Activated naive CD4-positive, alpha-beta T cell treated with anti-CD3 and anti-CD28 coated beads, Interleukin-2, amount 50 U/mL, for 72 hours (primary cell): ENCODE measurements around the gene SPATA31C2. TPM values are rescaled to one million over a fixed set of nuclear protein-coding genes. Genes with fewer than 3 reads are reported as not detected.
"Not testable (repeated sequence)": the region's sequence is repeated elsewhere in the genome, so short reads cannot be mapped to it uniquely, and the experiment has no call there.

Experiments used
- ATAC-seq, 2 donors: fragments of 150-1000 bp; cut with Tn5 transposase; 2 replicates each; pipeline ENCODE4 v1.10.0; 2021; ENCODE audit warnings: mild to moderate bottlenecking in 2 of 2, moderate library complexity in 2 of 2
- DNase-seq, 2 donors: peaks; one replicate each; pipeline ENCODE4 v3.0.0; 2021 to 2022; ENCODE audit warnings: low spot score in 2 of 2
- H3K27ac Mint-ChIP-seq, 2 donors: one replicate each; pipeline ENCODE4 v1.8.0; 2022; ENCODE audit warnings: mild to moderate bottlenecking in 2 of 2, mixed read lengths in 2 of 2
- H3K36me3 Mint-ChIP-seq, 2 donors: one replicate each; pipeline ENCODE4 v1.8.0; 2022; ENCODE audit warnings: mixed read lengths in 2 of 2
- H3K9me3 Mint-ChIP-seq, 2 donors: one replicate each; pipeline ENCODE4 v1.8.0; 2022; ENCODE audit warnings: mixed read lengths in 2 of 2
- total RNA-seq, 2 donors: library from RNA; stranded (reverse); gene quantifications; one replicate each; pipeline ENCODE4 v1.2.3, GENCODE V29; 2022

SPATA31C2 gene
- total RNA-seq, 2 donors from 2014 or later, result not detected

DNA sequence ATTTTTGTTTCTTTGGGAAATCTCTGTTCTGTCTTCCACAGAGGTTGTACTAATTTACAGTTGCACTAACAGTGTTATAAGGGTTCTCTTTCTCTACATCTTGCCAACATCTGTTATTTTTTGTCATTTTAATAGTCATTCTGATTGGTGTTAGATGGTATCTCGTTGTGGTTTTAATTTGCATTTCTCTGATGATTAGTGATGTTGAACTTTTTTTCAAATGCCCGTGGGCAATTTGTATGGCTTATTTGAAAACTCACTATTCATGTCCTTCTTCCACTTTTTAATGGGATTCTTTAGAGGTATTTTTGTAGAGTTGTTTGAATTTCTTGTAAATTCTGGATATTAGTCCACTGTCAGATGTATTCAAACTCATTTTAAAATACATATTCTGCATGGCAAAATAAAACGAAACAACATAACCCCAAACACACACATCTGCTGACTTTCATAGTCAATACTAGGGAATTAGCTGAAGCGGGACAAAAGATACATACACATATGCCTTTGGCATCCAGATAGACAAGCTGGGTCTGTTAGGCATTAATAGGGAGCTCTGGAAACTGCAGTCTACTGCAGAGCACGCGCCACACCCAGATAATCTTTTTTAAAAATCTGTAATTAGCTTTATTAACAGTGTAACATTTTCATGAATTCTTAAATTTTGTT lies 5.8 kb upstream of the SPATA31C2 start:
- ATAC-seq (no peak), DNase-seq (no peak)
- Mint-ChIP-seq H3K9me3 (no peaks in the 10 kb centered on the region), H3K36me3 (peaks cover 0 to 4% of the 10 kb centered on the region in 2 donors), H3K27ac (no peak overlapping the region)

DNA sequence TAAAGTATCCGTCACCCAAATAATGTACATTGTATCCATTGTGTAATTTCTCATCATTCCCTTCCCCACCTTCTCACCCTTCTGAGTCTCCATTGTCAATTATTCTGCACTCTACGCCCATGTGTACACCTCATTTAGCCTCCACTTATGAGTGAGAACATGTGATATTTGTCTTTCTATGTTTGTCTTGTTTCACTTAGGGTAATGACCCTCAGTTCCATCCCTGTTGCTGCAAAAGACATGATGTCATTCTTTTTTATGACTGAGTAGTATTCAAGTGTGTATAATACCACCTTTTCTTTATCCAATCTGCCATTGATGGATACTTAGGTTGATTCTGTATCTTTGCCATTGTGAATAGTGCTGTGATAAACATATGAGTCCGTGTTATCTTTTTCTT lies 4.9 kb upstream of the SPATA31C2 start:
- H3K27ac Mint-ChIP-seq, result no peak overlapping the region
- no peaks in the 10 kb centered on the region for H3K9me3 Mint-ChIP-seq
- no peak for DNase-seq
- peaks cover 0 to 4% of the 10 kb centered on the region in 2 donors for H3K36me3 Mint-ChIP-seq
- no peak for ATAC-seq

DNA sequence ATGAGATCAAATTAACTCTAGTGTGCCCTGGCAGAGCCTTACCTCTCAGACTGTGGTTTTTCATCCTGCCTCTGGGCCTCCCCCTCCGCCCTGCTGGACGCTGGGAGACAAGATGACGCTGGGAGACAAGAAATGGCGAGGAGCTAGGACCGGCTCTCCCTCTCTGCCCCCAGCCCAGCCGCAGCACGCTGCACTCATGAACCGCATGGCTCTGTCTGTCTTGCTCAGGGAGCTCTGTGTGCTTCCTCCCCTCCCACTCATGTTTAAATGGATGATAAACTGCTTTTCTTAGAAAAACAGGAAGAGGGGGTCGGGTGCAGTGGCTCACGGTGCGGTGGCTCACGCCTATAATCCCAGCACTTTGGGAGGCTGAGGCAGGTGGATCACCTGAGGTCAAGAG lies 4.7 kb downstream of the SPATA31C2 start:
- DNase-seq, H3K9me3 Mint-ChIP-seq, H3K27ac Mint-ChIP-seq, H3K36me3 Mint-ChIP-seq: not testable (repeated sequence)
- ATAC-seq, result peak in 1 of 2 donors; percentile 61

DNA sequence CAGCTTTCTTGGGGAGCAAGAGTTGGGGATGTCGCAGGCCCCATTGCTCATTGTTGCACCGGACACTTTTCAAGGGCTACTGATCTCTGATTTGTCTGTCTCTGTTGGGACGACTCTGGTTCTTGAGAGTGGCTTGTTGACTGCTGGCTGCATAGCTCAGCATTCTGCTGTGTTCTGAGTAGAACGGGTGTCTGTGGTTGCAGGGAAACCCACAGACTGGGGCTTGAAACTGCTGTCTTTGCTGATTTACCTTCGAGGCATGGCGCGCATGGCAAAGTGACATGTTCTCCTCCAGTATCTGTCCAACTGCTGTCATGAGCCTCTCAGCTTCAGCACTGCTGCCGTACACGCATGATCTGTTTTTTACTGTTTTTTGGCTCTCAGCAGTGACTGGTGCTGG lies 8.7 kb downstream of the SPATA31C2 start:
- H3K36me3 Mint-ChIP-seq, H3K27ac Mint-ChIP-seq, DNase-seq, H3K9me3 Mint-ChIP-seq, ATAC-seq: not testable (repeated sequence)

DNA sequence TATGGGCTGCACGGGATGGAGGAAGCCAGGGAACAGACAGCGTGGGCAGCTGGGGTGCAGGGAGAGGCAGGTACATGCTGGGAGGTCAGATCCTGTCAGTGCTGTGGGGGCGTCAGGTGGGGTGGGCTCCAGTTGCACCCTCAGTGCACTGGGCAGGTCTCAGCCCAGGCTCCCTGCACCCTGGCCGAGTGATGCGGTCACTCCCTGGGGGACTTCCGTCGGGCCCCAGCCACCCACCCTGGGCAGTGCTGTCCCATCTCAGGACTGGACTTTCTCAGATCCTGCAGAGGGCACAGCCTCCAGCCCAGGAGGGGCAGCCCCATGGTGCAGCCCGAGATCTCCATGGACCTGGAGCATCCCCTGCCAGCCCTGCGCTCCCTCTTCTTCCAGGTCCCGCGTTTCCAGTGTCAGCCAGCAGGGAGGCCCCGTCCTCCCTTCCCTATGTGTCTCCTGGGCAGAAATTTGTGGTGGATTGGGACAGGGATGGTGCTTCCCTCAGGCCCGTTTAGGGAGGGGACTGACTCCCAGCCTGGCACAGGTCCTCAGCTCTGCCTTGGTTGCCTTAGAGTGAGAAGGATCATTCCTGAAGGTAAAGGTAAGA lies 10.5 kb downstream of the SPATA31C2 start:
- not testable (repeated sequence) for H3K36me3 Mint-ChIP-seq, H3K9me3 Mint-ChIP-seq, ATAC-seq, H3K27ac Mint-ChIP-seq, DNase-seq

DNA sequence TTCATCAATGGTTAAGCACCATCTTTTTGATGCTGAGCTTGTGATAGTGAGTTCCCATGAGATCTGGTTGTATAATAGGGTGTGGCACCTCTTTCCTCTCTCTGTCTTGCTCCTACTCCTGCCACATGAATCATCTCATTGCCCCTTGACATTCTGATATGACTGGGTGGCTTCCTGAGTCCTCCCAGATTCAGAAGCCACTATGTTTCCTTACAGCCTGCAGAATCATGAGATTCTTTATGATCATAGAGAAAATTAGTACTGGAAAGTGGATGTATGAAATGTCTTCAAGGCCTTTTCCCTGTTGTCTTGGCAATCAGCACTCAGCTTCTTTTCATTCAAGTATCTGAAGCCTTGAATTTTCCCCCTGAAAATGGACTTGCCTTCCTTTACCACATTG lies 14.9 kb downstream of the SPATA31C2 start:
- H3K9me3 Mint-ChIP-seq, DNase-seq, ATAC-seq, H3K36me3 Mint-ChIP-seq, H3K27ac Mint-ChIP-seq: not testable (repeated sequence)

DNA sequence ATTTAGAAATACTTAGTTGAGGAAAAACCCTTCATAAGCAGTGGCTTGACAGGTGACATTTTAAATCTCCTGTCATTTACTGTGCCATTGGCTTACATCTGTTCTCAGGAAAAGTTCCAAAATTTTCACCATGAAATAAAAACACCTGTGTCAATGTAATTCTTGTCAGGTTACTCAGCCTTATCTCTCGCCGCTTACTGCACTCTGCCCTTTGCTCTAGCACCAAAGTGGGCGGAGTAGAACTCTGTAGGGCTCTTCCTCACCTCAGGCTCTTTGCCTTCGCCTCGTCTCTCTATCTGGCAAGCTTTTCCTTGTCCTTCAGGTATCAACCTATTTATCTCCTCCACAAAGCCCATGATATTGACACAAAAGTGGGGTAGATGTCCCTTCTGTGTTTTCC lies 20.2 kb downstream of the SPATA31C2 start:
- ATAC-seq, H3K36me3 Mint-ChIP-seq, H3K9me3 Mint-ChIP-seq, DNase-seq, H3K27ac Mint-ChIP-seq: not testable (repeated sequence)

DNA sequence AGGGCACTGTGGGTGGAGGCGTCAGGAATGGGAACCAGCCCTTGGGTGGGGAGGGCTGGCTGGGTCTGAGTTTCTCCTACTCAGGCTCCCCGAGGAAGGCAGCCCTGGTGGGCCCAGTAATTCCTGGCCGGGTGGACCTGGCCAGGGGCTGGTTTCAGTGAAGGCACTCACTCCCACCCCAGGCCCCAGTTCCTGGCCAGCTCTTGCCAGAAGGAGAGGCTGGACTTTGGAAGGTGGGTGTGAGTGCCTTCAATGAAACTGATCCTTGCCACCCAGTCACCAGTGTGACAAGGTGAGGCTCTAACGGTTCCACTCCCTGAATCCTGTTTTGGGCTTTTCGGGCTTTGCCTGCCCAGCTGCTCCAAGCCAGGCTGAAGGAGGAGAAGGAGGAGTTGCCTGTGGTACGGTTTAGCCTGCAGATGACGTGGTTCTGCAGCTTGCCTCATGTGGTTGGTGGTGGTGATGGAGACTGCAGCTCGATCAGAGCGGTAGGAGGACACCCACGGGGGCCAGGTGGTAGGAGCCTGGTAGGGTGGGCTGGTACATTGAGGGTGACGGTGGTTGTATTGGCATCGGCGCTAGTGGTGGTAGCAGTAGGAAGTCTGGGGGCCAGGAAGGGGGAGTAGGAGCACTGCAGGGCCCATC lies 23.2 kb downstream of the SPATA31C2 start:
- H3K27ac Mint-ChIP-seq, DNase-seq, H3K36me3 Mint-ChIP-seq, ATAC-seq, H3K9me3 Mint-ChIP-seq: not testable (repeated sequence)

DNA sequence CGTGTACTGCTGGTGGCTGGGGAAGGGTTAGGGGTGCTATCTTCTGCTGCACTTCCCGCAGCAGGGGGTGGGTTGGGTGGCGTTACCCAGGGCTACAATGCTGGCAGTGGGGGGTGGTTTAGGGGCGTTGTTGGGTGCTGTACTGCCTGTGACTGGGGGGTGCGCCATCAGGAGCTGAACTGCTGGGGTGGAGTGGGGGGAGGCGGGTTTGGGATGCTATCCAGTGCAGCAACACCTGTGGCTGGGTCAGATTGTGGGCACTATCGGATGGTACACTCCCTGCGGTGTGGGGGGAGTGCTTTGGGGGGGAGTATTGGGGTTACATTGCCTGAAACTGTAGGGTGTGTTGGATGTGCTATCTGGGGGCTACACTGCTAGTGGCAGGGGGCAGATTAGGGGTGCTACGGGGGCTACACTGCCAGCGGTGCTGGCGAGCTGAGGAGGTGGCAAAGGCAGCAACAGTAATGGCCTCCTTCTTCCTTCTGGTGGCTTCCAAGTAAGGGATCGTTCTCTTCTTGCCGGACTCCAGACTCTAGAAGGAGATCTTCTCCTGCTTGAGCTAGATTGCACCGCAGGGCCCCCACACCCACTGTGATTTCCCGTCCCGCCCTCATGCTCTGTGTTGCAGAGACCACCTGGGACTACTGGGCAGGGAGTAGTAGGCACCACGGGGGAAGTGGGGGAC lies 23.9 kb downstream of the SPATA31C2 start:
- not testable (repeated sequence) for H3K36me3 Mint-ChIP-seq, H3K9me3 Mint-ChIP-seq, H3K27ac Mint-ChIP-seq, ATAC-seq, DNase-seq

DNA sequence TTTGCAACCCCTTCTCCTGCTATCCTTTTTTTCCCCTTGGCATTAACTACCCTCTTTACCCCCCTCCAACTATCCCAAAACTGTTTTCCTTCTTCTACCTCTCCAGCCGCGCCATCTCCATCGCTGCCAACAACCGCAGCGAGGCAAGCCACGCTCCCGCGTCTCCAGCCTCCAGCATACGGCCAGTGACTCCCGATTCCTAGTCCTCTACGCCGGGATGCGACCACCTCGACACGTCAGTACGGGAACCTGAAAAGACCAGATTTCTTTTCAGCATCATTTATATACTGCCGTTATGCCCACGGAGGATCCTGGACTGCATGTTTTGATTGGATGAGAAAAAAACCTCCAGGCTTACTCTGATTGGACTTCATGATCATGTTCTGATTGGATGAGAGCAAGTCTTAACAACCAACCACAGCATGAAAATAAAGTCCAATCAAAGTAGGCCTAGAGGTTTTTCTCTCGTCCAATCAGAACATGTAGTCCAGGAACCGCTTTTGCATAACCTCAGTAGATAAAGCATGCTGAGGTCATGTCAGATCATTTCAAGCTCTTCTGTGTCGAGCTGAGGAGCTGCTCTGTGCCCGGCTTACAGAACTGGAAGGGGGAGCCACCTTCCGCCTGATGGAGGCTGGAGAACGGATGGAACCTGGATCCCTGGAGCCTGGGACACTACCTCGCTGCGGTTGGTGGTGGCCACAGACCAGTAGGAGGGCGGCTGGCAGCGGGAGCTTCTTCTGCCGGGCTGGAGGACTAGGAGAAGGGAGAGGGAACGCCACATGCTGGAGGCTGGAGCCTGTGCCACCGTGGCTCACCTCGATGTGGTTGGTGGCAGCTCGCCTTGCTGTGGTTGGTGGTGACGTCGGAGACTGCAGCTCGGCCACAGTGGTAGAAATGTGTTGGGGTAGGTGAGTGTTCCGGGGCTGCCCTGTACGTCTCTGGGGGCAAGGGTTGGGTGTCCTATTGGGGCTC lies 24.8 kb downstream of the SPATA31C2 start:
- not testable (repeated sequence) for ATAC-seq, H3K36me3 Mint-ChIP-seq

DNA sequence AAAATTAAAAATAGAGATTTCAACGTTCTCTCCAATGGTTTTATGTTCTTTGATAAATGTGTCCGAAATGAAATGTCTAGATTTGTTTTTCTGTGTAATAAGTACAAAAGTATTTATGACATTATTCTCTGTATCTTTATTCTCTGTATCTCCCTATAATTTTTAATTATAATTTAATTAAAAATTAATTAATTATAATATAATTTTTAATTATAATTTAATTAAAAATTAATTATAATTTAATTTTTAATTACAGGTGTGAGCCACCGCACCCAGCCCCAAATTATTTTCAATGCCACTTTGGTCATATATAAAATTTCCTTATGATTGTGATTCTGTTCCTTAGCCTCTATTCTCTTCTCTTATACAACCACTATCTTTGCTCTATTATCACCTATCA lies 28.2 kb downstream of the SPATA31C2 start:
- no peaks in the 10 kb centered on the region for H3K36me3 Mint-ChIP-seq
- no peak for ATAC-seq
- H3K9me3 Mint-ChIP-seq, result peaks cover 0 to 4% of the 10 kb centered on the region in 2 donors
- DNase-seq, result no peak
- no peak overlapping the region for H3K27ac Mint-ChIP-seq

More for the DNA sequence above, 24.8 kb downstream of the SPATA31C2 start:
- not testable (repeated sequence) for H3K9me3 Mint-ChIP-seq, H3K27ac Mint-ChIP-seq, DNase-seq

DNA sequence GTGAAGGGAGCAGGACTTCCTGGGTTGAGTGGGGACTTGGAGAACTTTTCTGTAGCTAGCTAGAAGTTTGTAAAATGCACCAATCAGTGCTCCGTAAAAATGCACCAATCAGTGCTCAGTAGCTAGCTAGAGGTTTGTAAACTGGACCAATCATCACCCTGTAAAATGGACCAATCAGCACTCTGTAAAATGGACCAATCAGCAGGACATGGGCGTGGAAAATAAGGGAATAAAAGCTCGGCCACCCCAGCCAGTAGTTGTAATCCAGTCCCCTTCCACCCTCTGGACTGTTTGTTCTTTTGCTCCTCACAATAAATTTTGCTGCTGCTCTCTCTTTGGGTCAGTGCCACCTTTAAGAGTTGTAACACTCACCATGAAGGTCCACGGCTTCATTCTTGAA lies 29.5 kb downstream of the SPATA31C2 start:
- peak in 1 of 2 donors; percentile 13 for ATAC-seq
- DNase-seq, result no peak
- no peaks in the 10 kb centered on the region for H3K36me3 Mint-ChIP-seq
- H3K9me3 Mint-ChIP-seq, result peaks cover 0 to 4% of the 10 kb centered on the region in 2 donors
- H3K27ac Mint-ChIP-seq, result no peak overlapping the region

DNA sequence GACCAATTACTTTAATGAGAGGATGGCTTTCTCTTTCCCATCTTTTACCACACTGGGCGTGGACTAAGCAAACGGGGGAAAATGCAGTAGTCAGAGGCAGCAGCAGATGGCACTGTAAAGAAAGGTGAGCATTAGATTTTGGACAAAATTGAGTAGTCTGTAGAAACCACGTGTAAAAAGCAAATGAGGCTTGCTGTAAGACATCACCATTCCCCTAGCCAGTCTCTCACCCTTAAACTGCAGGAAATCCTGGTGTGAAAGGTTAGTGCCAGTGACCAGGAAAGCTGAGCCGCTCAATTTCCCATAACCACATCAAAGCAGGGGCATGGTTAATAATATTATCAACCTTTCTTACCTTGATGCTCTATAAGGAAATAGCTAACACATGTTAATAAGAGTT lies 31.8 kb downstream of the SPATA31C2 start:
- no peak for DNase-seq
- peak in 1 of 2 donors; percentile 41 for ATAC-seq
- Mint-ChIP-seq H3K27ac (no peak overlapping the region), H3K9me3 (peaks cover 0 to 4% of the 10 kb centered on the region in 2 donors), H3K36me3 (no peaks in the 10 kb centered on the region)

DNA sequence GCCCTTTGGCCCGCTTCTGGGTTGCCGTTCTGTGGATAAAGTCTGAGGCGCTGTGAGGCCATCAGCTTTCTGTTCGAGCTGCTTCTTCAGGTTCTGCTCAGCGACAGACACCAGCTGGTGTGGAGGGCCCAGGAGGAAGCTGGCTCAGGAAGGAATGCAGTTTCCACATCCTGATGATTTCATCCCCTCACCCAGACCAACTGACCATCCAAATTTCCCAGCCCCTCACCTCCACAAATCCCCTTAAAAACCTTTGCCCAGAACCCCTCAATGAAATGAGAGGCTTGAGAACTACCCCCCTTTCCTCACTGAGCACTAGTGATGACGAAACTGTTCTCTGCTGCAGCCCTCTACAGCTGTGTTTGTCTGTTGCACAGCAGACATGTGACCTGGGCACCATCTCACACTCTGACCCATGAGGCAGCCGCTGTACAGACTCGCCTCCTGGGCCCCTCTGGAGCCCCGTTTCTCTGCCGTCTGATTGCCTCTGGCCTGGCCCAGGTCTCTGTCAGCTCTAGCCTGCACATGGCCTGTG lies 45.4 kb downstream of the SPATA31C2 start:
- no peak for DNase-seq
- no peak for ATAC-seq
- Mint-ChIP-seq H3K36me3 (no peaks in the 10 kb centered on the region), H3K27ac (no peak overlapping the region), H3K9me3 (no peaks in the 10 kb centered on the region)

DNA sequence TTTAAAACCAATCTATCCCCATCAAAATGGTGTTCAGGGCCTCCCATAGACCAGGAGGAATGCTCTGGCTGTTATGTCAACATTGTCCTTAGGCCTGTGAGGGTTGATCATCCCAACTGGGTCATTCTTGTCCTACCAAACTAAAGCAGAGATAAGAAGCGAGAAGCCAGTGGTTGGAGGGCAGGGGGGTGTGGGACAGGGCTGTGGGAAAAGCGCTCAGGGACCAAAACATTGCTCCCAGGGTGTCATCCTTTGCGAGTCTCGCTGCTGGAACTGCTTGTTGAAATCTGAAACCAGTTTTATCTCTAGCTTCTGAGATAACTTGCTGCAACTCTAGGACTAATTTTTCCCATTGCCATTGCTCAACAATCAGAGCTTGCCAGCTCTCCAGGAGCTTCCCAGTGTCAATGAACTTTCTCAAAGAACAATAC lies 48.1 kb downstream of the SPATA31C2 start:
- Mint-ChIP-seq H3K27ac (no peak overlapping the region), H3K36me3 (no peaks in the 10 kb centered on the region), H3K9me3 (no peaks in the 10 kb centered on the region)
- ATAC-seq (no peak), DNase-seq (no peak)

DNA sequence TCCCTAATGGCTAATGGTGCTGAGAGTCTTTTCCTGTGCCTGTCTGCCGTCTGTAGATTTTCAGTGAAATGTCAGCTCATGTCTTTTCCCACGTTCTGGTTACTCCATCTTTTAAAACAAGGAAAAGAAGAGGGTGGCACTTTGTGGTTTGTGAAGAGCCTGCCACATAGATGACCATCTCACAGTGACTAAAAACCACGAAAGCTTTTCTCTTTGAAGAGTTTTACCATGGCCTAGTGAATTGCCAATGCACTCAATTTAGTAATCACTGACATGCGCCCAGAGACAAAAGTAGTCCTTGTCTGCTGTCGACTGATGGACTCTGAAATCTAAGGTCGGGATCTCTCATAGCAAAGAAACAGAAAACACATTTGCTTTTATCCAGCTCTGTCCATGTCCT lies 50.4 kb downstream of the SPATA31C2 start:
- no peak for DNase-seq
- Mint-ChIP-seq H3K27ac (no peak overlapping the region), H3K9me3 (peaks cover 0 to under 1% of the 10 kb centered on the region in 2 donors), H3K36me3 (peaks cover 0 to 4% of the 10 kb centered on the region in 2 donors)
- no peak for ATAC-seq
